ENCODE data around the gene OMP.

The OMP gene

DNA sequence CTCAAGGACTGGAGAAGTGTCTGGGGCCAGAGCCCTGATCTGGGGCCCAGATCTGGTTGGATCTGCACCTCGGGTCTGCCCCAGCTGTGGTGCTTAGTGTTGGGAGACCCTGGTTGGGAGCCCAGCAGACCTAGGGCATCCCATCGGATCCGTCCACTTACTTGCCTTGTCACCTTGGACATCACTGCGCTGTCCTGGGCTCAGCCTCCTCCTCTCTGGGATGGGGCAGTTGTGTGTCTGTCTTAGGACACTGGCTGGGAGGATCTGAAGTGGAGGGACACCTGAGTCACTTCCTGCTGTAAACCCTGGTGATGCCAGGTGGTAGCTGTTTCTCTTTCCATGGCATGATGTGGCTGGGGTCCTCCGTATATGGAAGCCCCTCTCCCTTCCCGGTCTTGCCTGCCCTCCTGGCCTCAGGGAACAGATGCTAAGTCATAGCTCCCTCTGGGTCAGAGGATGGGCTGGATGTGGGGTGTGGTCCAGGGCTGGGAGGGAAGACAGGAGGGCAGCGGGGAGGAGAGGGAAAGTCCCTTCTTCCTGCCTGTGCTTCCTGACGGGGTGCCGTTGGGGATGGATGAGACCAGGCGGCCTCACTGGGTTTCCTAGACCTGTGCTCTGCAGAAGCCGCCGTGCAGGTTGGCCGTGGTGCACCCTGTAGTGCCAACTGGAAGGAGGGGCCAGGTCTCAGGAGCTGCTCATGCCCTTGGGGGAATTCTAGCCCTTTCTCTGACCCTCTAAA, 12.1 kb upstream of the OMP start:
- H3K27ac ChIP-seq, result no peak overlapping the region
- in situ Hi-C loops (cut with HindIII; ENCODE audit: low pct_ligation_motif_present, low sequenced_read_pairs), result no loop called here
- H3K27me3 ChIP-seq (replicated peaks), result no peaks in the 10 kb centered on the region
- DNase-seq, result no peak
- H3K36me3 ChIP-seq (replicated peaks), result peaks cover 2% of the 10 kb centered on the region
- TF ChIP-seq, protein P1, sequence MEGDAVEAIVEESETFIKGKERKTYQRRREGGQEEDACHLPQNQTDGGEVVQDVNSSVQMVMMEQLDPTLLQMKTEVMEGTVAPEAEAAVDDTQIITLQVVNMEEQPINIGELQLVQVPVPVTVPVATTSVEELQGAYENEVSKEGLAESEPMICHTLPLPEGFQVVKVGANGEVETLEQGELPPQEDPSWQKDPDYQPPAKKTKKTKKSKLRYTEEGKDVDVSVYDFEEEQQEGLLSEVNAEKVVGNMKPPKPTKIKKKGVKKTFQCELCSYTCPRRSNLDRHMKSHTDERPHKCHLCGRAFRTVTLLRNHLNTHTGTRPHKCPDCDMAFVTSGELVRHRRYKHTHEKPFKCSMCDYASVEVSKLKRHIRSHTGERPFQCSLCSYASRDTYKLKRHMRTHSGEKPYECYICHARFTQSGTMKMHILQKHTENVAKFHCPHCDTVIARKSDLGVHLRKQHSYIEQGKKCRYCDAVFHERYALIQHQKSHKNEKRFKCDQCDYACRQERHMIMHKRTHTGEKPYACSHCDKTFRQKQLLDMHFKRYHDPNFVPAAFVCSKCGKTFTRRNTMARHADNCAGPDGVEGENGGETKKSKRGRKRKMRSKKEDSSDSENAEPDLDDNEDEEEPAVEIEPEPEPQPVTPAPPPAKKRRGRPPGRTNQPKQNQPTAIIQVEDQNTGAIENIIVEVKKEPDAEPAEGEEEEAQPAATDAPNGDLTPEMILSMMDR (IDR thresholded peaks at IDR 0.05; ENCODE audit: low read depth, low read length, missing control alignments), result no peak
- no peak overlapping the region for H3K4me3 ChIP-seq (ENCODE audit: low read depth, low read length)

DNA sequence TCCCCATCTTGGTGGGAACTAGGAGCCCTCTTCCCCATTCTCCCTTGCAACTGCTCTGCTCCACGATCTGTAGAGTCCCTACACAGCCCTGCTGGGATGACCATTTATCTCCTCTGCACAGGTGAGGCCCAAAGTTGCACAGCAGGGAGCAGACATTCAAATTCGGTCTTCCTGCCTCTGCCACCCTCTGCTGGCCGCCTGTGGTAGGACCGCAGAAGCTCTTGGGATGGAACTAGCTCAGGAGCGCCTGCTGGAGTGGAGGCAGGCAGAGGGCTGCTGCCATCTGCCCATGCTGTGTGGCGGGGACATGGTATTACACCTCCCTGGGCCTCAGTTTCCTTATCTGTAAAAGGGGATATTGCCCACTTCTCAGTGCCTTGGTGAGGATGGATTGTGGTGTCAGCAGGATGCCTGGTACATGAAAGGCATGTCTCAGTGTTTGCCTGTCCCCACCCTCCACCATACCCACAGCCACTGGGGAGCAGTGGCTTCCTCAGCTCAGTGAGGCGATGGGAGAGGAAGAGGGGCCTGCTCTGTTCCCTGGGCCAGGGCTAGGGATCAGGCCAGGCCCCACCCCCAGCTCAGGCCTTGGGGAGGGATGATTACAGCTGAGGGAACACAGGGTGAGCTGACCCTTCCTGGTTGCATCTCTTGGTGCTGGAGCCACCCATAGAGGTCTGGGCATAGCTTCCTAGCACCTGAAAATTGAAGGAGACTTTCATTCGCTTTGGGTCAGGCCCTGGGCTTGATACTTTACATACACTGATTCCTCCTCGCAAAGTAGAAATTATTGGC, 11.3 kb upstream of the OMP start:
- peak; percentile 65 for DNase-seq
- in situ Hi-C loops (cut with HindIII; ENCODE audit: low pct_ligation_motif_present, low sequenced_read_pairs), result no loop called here
- Histone ChIP-seq H3K27ac (no peak overlapping the region), H3K27me3 (replicated peaks) (no peaks in the 10 kb centered on the region), H3K36me3 (replicated peaks) (no peaks in the 10 kb centered on the region), H3K4me3 (ENCODE audit: low read depth, low read length) (no peak overlapping the region)
- TF ChIP-seq, protein P1 (IDR thresholded peaks at IDR 0.05; ENCODE audit: low read depth, low read length, missing control alignments), result peak; percentile 99

DNA sequence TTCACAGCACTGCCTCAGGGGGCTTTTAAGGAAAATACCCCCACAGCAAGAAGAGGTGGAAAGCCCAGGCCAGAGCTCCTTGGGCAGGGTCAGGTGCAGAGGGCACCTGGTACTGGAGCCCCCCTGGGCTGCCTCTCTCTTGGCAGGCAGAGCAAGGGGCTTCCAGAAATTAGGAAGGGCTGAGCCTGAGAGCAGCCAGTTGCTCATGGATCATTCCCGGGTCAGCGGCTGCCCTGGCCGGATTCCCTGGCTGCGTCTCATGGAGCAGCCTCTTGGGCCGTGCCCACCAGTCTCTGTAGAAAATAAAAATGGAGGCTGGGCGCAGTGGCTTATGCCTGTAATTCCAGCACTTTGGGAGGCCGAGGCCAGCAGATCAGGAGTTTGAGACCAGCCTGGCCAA, 10.3 kb upstream of the OMP start:
- Histone ChIP-seq H3K27ac (no peak overlapping the region), H3K36me3 (replicated peaks) (no peaks in the 10 kb centered on the region), H3K27me3 (replicated peaks) (no peaks in the 10 kb centered on the region), H3K4me3 (ENCODE audit: low read depth, low read length) (no peak overlapping the region)
- DNase-seq, result no peak
- in situ Hi-C loops (cut with HindIII; ENCODE audit: low pct_ligation_motif_present, low sequenced_read_pairs), result no loop called here
- TF ChIP-seq, protein P1 (IDR thresholded peaks at IDR 0.05; ENCODE audit: low read depth, low read length, missing control alignments), result no peak

DNA sequence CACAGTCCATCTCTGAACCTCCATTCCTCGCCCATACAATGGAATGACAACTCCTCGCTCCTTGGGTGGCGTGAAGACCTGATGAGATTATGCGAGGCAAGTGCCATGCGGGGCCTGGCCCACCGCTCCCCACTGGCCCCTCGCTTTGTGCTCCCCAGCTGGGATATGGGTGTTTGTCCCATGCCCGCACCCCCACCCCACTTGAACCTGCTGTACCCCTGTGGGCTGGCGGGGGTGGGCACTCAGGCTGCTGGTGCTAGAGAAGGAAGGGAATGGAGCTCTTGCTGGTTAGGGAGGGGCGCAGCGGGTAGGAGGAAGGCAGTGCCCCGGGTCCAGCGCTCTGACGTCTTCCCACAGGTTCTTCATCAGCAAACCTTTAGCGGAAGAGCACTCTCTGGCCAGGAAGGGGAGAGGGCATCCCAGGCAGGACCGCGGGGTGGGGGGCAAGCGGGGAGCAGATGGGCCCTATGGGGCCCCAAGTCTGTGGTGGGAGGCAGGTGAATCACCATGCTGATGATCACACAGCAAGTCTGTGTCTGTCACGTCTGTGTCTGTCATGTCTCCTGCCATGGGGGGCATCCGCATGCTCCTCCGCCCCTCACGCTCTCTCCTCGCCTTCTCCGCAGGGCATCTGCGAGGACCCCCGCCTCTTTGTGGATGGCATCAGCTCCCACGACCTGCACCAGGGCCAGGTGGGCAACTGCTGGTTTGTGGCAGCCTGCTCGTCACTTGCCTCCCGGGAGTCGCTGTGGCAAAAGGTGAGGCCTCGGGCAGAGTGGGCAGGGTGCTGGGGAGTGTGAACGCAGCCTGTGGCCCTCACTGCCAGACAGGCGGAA, 9.4 kb upstream of the OMP start:
- H3K36me3 ChIP-seq (replicated peaks), result no peaks in the 10 kb centered on the region
- no peak overlapping the region for H3K4me3 ChIP-seq (ENCODE audit: low read depth, low read length)
- no peak overlapping the region for H3K27ac ChIP-seq
- DNase-seq, result no peak
- TF ChIP-seq, protein P1 (IDR thresholded peaks at IDR 0.05; ENCODE audit: low read depth, low read length, missing control alignments), result no peak
- in situ Hi-C loops (cut with HindIII; ENCODE audit: low pct_ligation_motif_present, low sequenced_read_pairs), result no loop called here
- H3K27me3 ChIP-seq (replicated peaks), result no peaks in the 10 kb centered on the region

DNA sequence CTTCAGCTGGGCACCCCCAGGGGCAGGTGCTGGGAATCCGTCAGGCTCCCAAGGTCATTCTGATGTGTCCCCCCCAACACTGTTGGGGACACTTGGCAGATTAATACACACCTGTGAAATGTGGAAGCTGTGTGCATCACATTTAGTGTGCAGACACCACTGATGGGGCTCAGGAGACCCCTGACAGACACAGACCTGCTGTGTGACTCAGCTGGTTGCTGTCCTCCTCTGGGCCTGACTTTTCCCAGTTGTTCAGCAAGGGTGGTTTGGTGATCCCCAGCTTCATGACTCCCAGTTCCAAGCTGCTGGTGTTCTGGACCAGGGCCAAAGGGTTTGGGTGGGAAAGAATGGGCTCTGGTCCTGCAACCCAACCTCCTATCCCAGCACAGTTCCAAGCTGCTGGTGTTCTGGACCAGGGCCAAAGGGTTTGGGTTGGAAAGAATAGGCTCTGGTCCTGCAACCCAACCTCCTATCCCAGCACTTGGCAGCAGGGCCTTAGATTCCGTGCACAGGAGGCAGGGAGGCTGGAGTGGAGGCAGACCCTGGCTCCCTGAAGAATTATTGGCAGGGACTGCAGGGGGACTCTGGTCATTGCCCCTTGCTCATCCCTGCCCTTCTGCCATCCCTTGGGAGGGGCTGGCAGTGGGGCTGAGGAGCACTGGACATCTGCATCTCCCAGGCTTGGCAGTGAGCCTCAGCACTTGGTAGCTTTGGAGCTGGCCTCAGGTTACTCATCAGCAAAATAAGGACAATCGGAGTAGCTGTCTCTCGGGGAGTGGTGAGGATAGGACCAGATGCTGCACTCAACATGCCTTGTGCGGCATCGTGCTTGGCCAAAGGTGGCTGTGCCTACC, 8.4 kb upstream of the OMP start:
- TF ChIP-seq, protein P1 (IDR thresholded peaks at IDR 0.05; ENCODE audit: low read depth, low read length, missing control alignments), result no peak
- H3K4me3 ChIP-seq (ENCODE audit: low read depth, low read length), result no peak overlapping the region
- no peak overlapping the region for H3K27ac ChIP-seq
- H3K27me3 ChIP-seq (replicated peaks), result no peaks in the 10 kb centered on the region
- in situ Hi-C loops (cut with HindIII; ENCODE audit: low pct_ligation_motif_present, low sequenced_read_pairs), result no loop called here
- no peaks in the 10 kb centered on the region for H3K36me3 ChIP-seq (replicated peaks)
- DNase-seq, result no peak
